ENCODE results near the gene ECSIT.

DNA sequence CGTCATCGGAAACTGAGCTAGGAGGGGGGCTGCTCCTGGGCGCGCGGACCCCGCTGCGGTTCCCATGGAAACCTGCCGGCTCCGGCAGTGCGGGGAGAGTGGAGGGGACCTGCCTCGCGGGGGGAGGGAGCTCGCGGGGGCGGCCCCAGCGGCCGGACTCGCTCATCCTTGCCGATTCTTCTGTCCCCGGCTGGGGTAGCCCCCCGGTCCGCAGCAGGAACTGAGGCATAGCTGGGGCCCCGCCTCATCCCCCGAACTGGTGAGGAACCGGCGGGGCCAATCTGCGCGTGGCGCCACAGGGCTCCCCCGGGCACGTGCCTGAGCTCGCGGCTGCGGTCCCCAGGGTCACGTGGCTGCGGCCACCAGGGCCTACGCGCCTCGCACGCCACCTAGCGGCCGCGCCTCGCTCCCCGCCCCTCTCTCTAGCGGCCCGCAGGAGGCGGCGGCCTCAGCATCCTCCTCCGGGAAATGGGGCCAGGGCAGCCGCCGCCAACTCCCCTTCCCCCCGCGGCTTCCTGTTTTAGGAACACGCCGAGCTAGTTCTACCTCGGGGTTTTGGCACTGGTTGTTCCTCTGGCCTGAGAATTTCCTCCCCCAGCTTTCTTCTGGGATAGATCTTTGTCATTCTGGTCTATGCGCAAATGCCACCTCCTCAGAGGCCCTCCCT lies 46.4 kb downstream of the ECSIT start:
- TF ChIP-seq CTCF (IDR thresholded peaks at IDR 0.05) (peak; percentile 97), ZFX (IDR thresholded peaks at IDR 0.05; ENCODE audit: borderline replicate concordance) (no peak)
